SK-N-SH (cell line): ENCODE results near the gene ST3GAL2. TPM values are rescaled to one million over a fixed set of nuclear protein-coding genes. Genes with fewer than 3 reads are reported as not detected.
"Not testable (repeated sequence)": the region's sequence is repeated elsewhere in the genome, so short reads cannot be mapped to it uniquely, and the experiment has no call there.

Source experiments
- CTCF ChIA-PET: fragments of 300-600, 350-600 bp; formaldehyde crosslinking; extraction: SDS; loops from one replicate; lab custom pipeline; 2021; lab: Yijun Ruan, JAX
- POLR2A ChIA-PET: fragments of 350-600 bp; sonication (Branson Sonifier 250); formaldehyde crosslinking; extraction: SDS; loops from one replicate; lab custom pipeline; 2020; ENCODE audit warnings: antibody characterized with exemption, inconsistent platforms; lab: Yijun Ruan, JAX
- DNase-seq: peaks from one replicate; pipeline ENCODE4 v3.0.0; 2012
- H2AFZ ChIP-seq: fragments of 200-600 bp; sonication (generic); 2 replicates; pipeline ENCODE4 v1.8.1; 2016; ENCODE audit warnings: antibody characterized with exemption, mild to moderate bottlenecking, low read depth
- H3F3A ChIP-seq: fragments of 200-600 bp; sonication (generic); replicated peaks from 2 replicates; pipeline ENCODE3; 2016; ENCODE audit warnings: antibody characterized with exemption, mild to moderate bottlenecking; ENCODE audit not compliant: insufficient read depth
- H3K27ac ChIP-seq, 2 experiments: fragments of 200-500 bp in 1 of 2; fragments of 200-600 bp in 1 of 2; sonication (Bioruptor generic) in 1 of 2; sonication (generic), shearing (Covaris generic) in 1 of 2; 2 replicates each; pipeline versions ENCODE4 v1.5.1 to v1.6.1; 2014 to 2016; ENCODE audit warnings: low read depth in 2 of 2, inconsistent platforms in 1 of 2, low read length in 1 of 2, mild to moderate bottlenecking in 1 of 2, mixed read lengths in 1 of 2
- H3K27me3 ChIP-seq: fragments of 200-600 bp; sonication (generic), shearing (Covaris generic); 2 replicates; pipeline ENCODE4 v1.6.1; 2016; ENCODE audit warnings: mixed run types; ENCODE audit not compliant: insufficient read depth
- H3K36me3 ChIP-seq, 2 experiments: fragments of 200-500 bp in 1 of 2; fragments of 200-600 bp in 1 of 2; sonication (Bioruptor generic) in 1 of 2; sonication (generic) in 1 of 2; replicated peaks in 1 of 2; 2 replicates each; pipeline versions ENCODE3 to v1.5.1; 2014 to 2016; ENCODE audit warnings: low read length in 1 of 2, mild to moderate bottlenecking in 1 of 2; ENCODE audit not compliant: insufficient read depth in 2 of 2, control insufficient read depth in 1 of 2
- H3K4me1 ChIP-seq, 2 experiments: fragments of 200-500 bp in 1 of 2; fragments of 200-600 bp in 1 of 2; sonication (Bioruptor generic) in 1 of 2; sonication (generic), shearing (Covaris generic) in 1 of 2; 2 replicates each; pipeline versions ENCODE4 v1.5.1 to v1.6.1; 2014 to 2016; ENCODE audit warnings: low read depth in 1 of 2, low read length in 1 of 2, mixed run types in 1 of 2; ENCODE audit not compliant: insufficient read depth in 2 of 2, control insufficient read depth in 1 of 2
- H3K4me2 ChIP-seq: fragments of 200-600 bp; sonication (generic), shearing (Covaris generic); 2 replicates; pipeline ENCODE4 v1.6.1; 2017; ENCODE audit warnings: mixed run types
- H3K4me3 ChIP-seq, 2 experiments: fragments of 200-500 bp in 1 of 2; fragments of 200-600 bp in 1 of 2; sonication (Bioruptor generic) in 1 of 2; sonication (generic), shearing (Covaris generic) in 1 of 2; 2 replicates each; pipeline versions ENCODE4 v1.5.1 to v1.8.1; 2014 to 2016; ENCODE audit warnings: low read depth in 2 of 2, inconsistent platforms in 1 of 2, low read length in 1 of 2, mild to moderate bottlenecking in 1 of 2, mixed read lengths in 1 of 2, moderate library complexity in 1 of 2
- H3K79me2 ChIP-seq: fragments of 200-600 bp; sonication (generic); 2 replicates; pipeline ENCODE4 v1.8.1; 2017; ENCODE audit warnings: mild to moderate bottlenecking; ENCODE audit not compliant: insufficient read depth
- H3K9ac ChIP-seq: fragments of 200-600 bp; sonication (generic); 2 replicates; pipeline ENCODE4 v1.6.1; 2017; ENCODE audit warnings: mixed run types
- H3K9me2 ChIP-seq: fragments of 200-600 bp; sonication (generic); 2 replicates; pipeline ENCODE4 v1.6.1; 2017; ENCODE audit warnings: mixed run types
- H3K9me3 ChIP-seq: fragments of 200-600 bp; sonication (generic); 2 replicates; pipeline ENCODE4 v1.6.1; 2017; ENCODE audit warnings: mixed run types, mild to moderate bottlenecking, moderate library complexity
- H4K20me1 ChIP-seq: fragments of 200-600 bp; sonication (generic); 2 replicates; pipeline ENCODE4 v1.6.1; 2017; ENCODE audit warnings: mild to moderate bottlenecking, mixed run types; ENCODE audit not compliant: insufficient read depth
- REST ChIP-seq: IDR thresholded peaks from 2 replicates; pipeline ENCODE4 v1.6.1; 2012; ENCODE audit warnings: mild to moderate bottlenecking, low read depth, low read length, moderate library complexity
- TCF12 ChIP-seq: IDR thresholded peaks from 2 replicates; pipeline ENCODE4 v1.4.0; 2012
- TEAD4 ChIP-seq: IDR thresholded peaks from 2 replicates; pipeline ENCODE4 v1.4.0; 2012; ENCODE audit warnings: mild to moderate bottlenecking, borderline replicate concordance; ENCODE audit not compliant: insufficient read depth
- USF2 ChIP-seq: fragments of 150-350 bp; IDR thresholded peaks from 2 replicates; pipeline ENCODE4 v1.6.1; 2017; ENCODE audit warnings: antibody characterized with exemption, low read length, low read depth, borderline replicate concordance
- WGBS: methylation state at CpG from one replicate; pipeline ENCODE4 v1.1.6; 2017; ENCODE audit warnings: low lambda C conversion rate; 5-methylcytosine and 5-hydroxymethylcytosine counted together
- polyA plus RNA-seq, 3 experiments: library from polyadenylated mRNA; depleted of rRNA; stranded (reverse); fragments of >200 nt; gene quantifications; 2 replicates each; pipeline ENCODE4 v1.2.3, GENCODE V29; 2012
- TF ChIP-seq, protein P1 (sequence below): IDR thresholded peaks from 2 replicates; pipeline ENCODE4 v1.4.0; 2012; ENCODE audit warnings: low read depth, borderline replicate concordance

Gene ST3GAL2
- polyA plus RNA-seq, 1 of the 3 experiments (the other 2 are of a cell fraction): 19.9 TPM

DNA sequence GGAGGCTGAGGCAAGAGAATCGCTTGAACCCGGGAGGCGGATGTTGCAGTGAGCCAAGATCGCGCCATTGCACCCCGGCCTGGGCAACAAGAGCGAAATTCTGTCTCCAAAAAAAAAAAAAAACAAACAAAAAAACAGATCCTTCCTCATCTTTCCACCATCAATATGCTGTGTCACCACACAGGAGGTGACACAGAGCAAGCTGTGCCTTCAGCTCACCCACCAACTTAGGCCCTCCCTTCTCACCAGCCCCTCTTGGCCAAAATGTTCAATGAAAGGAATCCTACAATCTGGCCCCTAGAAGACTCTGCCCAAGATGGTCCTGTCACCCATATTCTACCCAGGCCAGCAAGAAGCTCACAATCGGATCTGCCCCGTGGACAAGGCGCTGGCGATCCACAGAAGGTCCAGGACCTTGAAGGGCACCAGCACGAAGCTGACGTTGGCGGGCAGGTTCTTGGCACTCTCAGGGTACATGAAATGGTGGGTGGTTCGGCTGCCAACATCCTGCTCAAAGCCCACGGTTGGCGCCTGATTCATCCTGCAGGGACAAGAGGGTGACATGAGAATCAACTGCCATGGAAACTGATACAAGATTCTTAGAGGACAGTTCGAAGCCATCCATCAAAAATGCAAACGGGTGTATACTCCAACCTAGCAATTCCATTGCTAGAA, 50.8 kb downstream of the ST3GAL2 start (continued):
- TF ChIP-seq REST: no peak
- TF ChIP-seq, protein P1, sequence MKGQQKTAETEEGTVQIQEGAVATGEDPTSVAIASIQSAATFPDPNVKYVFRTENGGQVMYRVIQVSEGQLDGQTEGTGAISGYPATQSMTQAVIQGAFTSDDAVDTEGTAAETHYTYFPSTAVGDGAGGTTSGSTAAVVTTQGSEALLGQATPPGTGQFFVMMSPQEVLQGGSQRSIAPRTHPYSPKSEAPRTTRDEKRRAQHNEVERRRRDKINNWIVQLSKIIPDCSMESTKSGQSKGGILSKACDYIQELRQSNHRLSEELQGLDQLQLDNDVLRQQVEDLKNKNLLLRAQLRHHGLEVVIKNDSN: no peak
- TF ChIP-seq TCF12: no peak

- H4K20me1 ChIP-seq, DNase-seq, H3K9me2 ChIP-seq, H3K9me3 ChIP-seq, H3K9ac ChIP-seq, H3K4me1 ChIP-seq, H2AFZ ChIP-seq, H3K4me2 ChIP-seq, H3K79me2 ChIP-seq, H3K27me3 ChIP-seq, H3K4me3 ChIP-seq, H3K27ac ChIP-seq, H3F3A ChIP-seq, POLR2A ChIA-PET: not testable (repeated sequence)
- 95% methylated on average over 19 of the region's 20 CpGs for WGBS
- peaks cover 11 to 33% of the 10 kb centered on the region in 2 experiments for H3K36me3 ChIP-seq
- CTCF ChIA-PET: interaction anchor here (0.9 to 1.4 kb wide), 2 partner anchors 68 to 84 kb away, joined by 3 read pairs; partner anchors contain the start of gene FCSK
Observed at GRCh38 chr16:70386289-70386986, 52.5 kb downstream of the ST3GAL2 start.

- Histone ChIP-seq H2AFZ (no peak overlapping the region), H3K4me3 (no peak overlapping the region)
- CTCF ChIA-PET: interaction anchor here (1.5 kb wide), 1 partner anchor 11 kb away, joined by 7 read pairs; no protein-coding TSS in a partner anchor
- WGBS: 81% methylated on average over 6 of the region's 6 CpGs
- TF ChIP-seq USF2: no peak
- no peak for TF ChIP-seq TEAD4
- TF ChIP-seq, all 33 proteins: peak for 0
- H3K9ac ChIP-seq: no peak overlapping the region
- H3K4me1 ChIP-seq: peaks cover 6 to 8% of the 10 kb centered on the region in 2 experiments; a peak in 2 of 4 replicates
- H3K9me2 ChIP-seq: no peaks in the 10 kb centered on the region
- POLR2A ChIA-PET: no interaction called here
- H3K9me3 ChIP-seq: no peaks in the 10 kb centered on the region
- H3F3A ChIP-seq: peaks cover 13% of the 10 kb centered on the region
- H3K79me2 ChIP-seq: peaks cover 21% of the 10 kb centered on the region
- no peak overlapping the region for H3K27ac ChIP-seq
- H3K27me3 ChIP-seq: no peaks in the 10 kb centered on the region
- peaks cover 13 to 35% of the 10 kb centered on the region in 2 experiments for H3K36me3 ChIP-seq
- no peak for DNase-seq
- H4K20me1 ChIP-seq: no peaks in the 10 kb centered on the region
- H3K4me2 ChIP-seq: no peak overlapping the region
Observed at GRCh38 chr16:70383421-70383960, 55.4 kb downstream of the ST3GAL2 start.
